Activated CD4-positive, alpha-beta T cell treated with anti-CD3 and anti-CD28 coated beads, Interleukin-2, amount 10 ng/mL, durations not matched to agents 7 days and 5 days (primary cell): ENCODE results near the gene ERICH3. TPM values are rescaled to one million over a fixed set of nuclear protein-coding genes. Genes with fewer than 3 reads are reported as not detected.

Experiments used
- CTCF ChIA-PET: fragments of 350-600 bp; sonication (Branson Sonifier 250); formaldehyde crosslinking; loops from one replicate; lab custom pipeline; 2021; ENCODE audit warnings: antibody characterized with exemption; lab: Charles Lee
- POLR2A ChIA-PET: fragments of 350-600 bp; sonication (Branson Sonifier 250); formaldehyde crosslinking; loops from one replicate; lab custom pipeline; 2021; ENCODE audit warnings: antibody characterized with exemption; lab: Charles Lee
- DNase-seq: peaks from one replicate; pipeline ENCODE4 v3.0.0-alpha.2; 2020
- H3K27ac Mint-ChIP-seq: one replicate; pipeline ENCODE4 v1.8.0; 2021; ENCODE audit warnings: mild to moderate bottlenecking, moderate library complexity, mixed read lengths
- H3K27me3 Mint-ChIP-seq: one replicate; pipeline ENCODE4 v1.8.0; 2021; ENCODE audit warnings: mixed read lengths
- H3K36me3 Mint-ChIP-seq: one replicate; pipeline ENCODE4 v1.8.0; 2021; ENCODE audit warnings: low read depth, mixed read lengths
- H3K4me1 Mint-ChIP-seq: one replicate; pipeline ENCODE4 v1.8.0; 2021; ENCODE audit warnings: mixed read lengths
- H3K4me3 Mint-ChIP-seq: one replicate; pipeline ENCODE4 v1.8.0; 2021; ENCODE audit warnings: mild to moderate bottlenecking, moderate library complexity, mixed read lengths
- H3K9me3 Mint-ChIP-seq: one replicate; pipeline ENCODE4 v1.8.0; 2021; ENCODE audit warnings: mixed read lengths
- total RNA-seq, 2 experiments: library from RNA; stranded (reverse); gene quantifications; one replicate each; pipeline ENCODE4 v1.2.3, GENCODE V29; 2021

Gene ERICH3
- total RNA-seq, 2 experiments from 2014 or later: not detected

DNA sequence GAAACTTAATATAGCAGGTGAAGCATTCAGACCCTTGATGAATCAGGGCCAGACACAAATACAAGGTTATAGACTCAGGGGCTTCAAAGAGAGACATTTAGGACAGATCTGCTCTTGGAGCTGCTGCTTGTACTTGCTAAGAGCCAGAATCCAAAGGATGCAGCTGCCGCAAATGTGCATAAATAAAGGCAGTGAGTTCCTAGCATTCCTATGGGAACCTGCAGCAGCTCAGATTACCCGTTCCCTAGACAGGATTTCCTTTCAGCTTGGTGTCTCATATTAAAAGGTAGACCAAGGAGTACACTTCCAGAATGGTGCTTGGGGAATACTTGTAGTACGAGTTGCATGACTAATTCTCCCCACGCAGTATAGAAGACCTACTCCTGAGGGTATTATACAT, 151.4 kb downstream of the ERICH3 start:
- H3K4me3 Mint-ChIP-seq: no peak overlapping the region
- ChIA-PET CTCF (no interaction called here), POLR2A (no interaction called here)
- H3K36me3 Mint-ChIP-seq: no peaks in the 10 kb centered on the region
- no peaks in the 10 kb centered on the region for H3K27me3 Mint-ChIP-seq
- no peaks in the 10 kb centered on the region for H3K9me3 Mint-ChIP-seq
- no peak for DNase-seq
- no peaks in the 10 kb centered on the region for H3K4me1 Mint-ChIP-seq
- H3K27ac Mint-ChIP-seq: no peak overlapping the region

Other genes starting within 250 kb of the ERICH3 start
- not detected for gene LRRC53, start 161.2 kb downstream of the ERICH3 start, total RNA-seq
- gene CRYZ, start 59.3 kb upstream of the ERICH3 start, total RNA-seq: 10 to 100 TPM; 32.1 to 33.8 TPM
- 10 to 100 TPM; 18.5 to 19.0 TPM for gene TYW3, start 59.4 kb upstream of the ERICH3 start, total RNA-seq